ENCODE results near the gene HERPUD2.

DNA sequence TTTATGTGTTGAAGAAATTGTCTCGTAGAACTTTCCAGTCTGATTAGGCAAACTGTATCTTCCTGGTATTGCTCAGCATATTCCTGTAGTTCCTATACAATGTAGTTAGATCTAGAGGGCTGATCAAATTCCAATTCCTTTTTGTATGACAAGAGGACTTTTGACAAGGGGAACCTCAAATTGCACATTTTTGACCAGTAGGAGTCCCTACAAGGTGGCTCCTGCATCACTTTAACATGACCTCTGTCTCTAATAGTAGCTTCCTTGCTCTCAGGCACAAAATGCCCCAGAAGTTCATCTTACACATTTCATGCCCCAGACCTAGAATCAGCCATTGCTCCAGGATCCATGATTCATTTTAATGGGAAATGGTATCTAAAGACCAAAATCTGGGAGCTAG is 18.7 kb downstream of the HERPUD2 start:
- no peak for TF ChIP-seq POLR2AphosphoS5 (IDR thresholded peaks at IDR 0.05)
- TF ChIP-seq, protein P1, sequence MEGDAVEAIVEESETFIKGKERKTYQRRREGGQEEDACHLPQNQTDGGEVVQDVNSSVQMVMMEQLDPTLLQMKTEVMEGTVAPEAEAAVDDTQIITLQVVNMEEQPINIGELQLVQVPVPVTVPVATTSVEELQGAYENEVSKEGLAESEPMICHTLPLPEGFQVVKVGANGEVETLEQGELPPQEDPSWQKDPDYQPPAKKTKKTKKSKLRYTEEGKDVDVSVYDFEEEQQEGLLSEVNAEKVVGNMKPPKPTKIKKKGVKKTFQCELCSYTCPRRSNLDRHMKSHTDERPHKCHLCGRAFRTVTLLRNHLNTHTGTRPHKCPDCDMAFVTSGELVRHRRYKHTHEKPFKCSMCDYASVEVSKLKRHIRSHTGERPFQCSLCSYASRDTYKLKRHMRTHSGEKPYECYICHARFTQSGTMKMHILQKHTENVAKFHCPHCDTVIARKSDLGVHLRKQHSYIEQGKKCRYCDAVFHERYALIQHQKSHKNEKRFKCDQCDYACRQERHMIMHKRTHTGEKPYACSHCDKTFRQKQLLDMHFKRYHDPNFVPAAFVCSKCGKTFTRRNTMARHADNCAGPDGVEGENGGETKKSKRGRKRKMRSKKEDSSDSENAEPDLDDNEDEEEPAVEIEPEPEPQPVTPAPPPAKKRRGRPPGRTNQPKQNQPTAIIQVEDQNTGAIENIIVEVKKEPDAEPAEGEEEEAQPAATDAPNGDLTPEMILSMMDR (IDR thresholded peaks at IDR 0.05): no peak
- TF ChIP-seq POLR2A (IDR thresholded peaks at IDR 0.05): no peak

Measured in transverse colon (tissue), 4 donors.